Caco-2 (cell line): Measurements from ENCODE around the gene HOMER1. TPM values are rescaled to one million over a fixed set of nuclear protein-coding genes. Genes with fewer than 3 reads are reported as not detected.

Source experiments
- BruUV-seq: library from RNA; stranded (reverse); fragments of 400-500 nt; replicated peaks from 2 replicates; lab custom pipeline; 2021; lab: Mats Ljungman, UMichigan
- CTCF ChIA-PET: fragments of 300-600 bp; sonication (Branson Sonifier 250); formaldehyde crosslinking; loops from one replicate; lab custom pipeline; 2022; ENCODE audit warnings: antibody characterized with exemption; lab: Charles Lee
- POLR2A ChIA-PET: fragments of 300-600 bp; sonication (Branson Sonifier 250); formaldehyde crosslinking; loops from one replicate; lab custom pipeline; 2022; ENCODE audit warnings: antibody characterized with exemption; lab: Charles Lee
- DNase-seq, 2 experiments: peaks; one replicate each; pipeline versions ENCODE4 v3.0.0 to v3.0.0-alpha.2; 2020 to 2022
- H3K27me3 ChIP-seq: replicated peaks from 2 replicates; pipeline ENCODE4 v1.6.0; 2011; ENCODE audit warnings: low read length; ENCODE audit not compliant: control insufficient read depth, insufficient read depth
- H3K36me3 ChIP-seq: 2 replicates; pipeline ENCODE4 v1.5.1; 2011; ENCODE audit warnings: low read length; ENCODE audit not compliant: control insufficient read depth, insufficient read depth
- H3K4me1 ChIP-seq: fragments of 250-450 bp; sonication (Bioruptor Pico); 2 replicates; pipeline ENCODE4 v1.5.1; 2020; ENCODE audit warnings: mild to moderate bottlenecking
- H3K4me3 ChIP-seq: 2 replicates; pipeline ENCODE4 v1.5.1; 2011; ENCODE audit warnings: low read depth, mild to moderate bottlenecking, control low read depth, low read length
- H3K9me3 ChIP-seq: fragments of 250-450 bp; sonication (Bioruptor Pico); 2 replicates; pipeline ENCODE4 v1.5.1; 2020; ENCODE audit warnings: mild to moderate bottlenecking, moderate library complexity
- H3K27ac Mint-ChIP-seq: one replicate; pipeline ENCODE4 v1.8.0; 2022; ENCODE audit warnings: mixed read lengths; ENCODE audit not compliant: unreplicated experiment
- H3K27me3 Mint-ChIP-seq: one replicate; pipeline ENCODE4 v1.8.0; 2022; ENCODE audit warnings: mixed read lengths; ENCODE audit not compliant: insufficient read depth, unreplicated experiment
- H3K36me3 Mint-ChIP-seq: one replicate; pipeline ENCODE4 v1.8.0; 2022; ENCODE audit warnings: mild to moderate bottlenecking, mixed read lengths; ENCODE audit not compliant: insufficient read depth, unreplicated experiment
- H3K4me1 Mint-ChIP-seq: one replicate; pipeline ENCODE4 v1.8.0; 2022; ENCODE audit warnings: low read depth, mixed read lengths; ENCODE audit not compliant: unreplicated experiment
- H3K4me3 Mint-ChIP-seq: one replicate; pipeline ENCODE4 v1.8.0; 2022; ENCODE audit warnings: mild to moderate bottlenecking, moderate library complexity, mixed read lengths; ENCODE audit not compliant: unreplicated experiment
- H3K9me3 Mint-ChIP-seq: one replicate; pipeline ENCODE4 v1.8.0; 2022; ENCODE audit warnings: mixed read lengths; ENCODE audit not compliant: unreplicated experiment
- CTCF ChIP-seq, 2 experiments: fragments of 200-600 bp in 1 of 2; IDR thresholded peaks; 1 replicate in 1 of 2; 2 replicates in 1 of 2; pipeline versions ENCODE4 v1.5.1 to v1.8.0; 2011 to 2022; ENCODE audit warnings: antibody characterized with exemption in 1 of 2, control low read depth in 1 of 2, inconsistent platforms in 1 of 2, low read depth in 1 of 2, low read length in 1 of 2, mild to moderate bottlenecking in 1 of 2, moderate library complexity in 1 of 2; ENCODE audit not compliant: insufficient read depth in 1 of 2, severe bottlenecking in 1 of 2, unreplicated experiment in 1 of 2
- intact Hi-C: fragments of 100-400 bp; cut with micrococcal nuclease; formaldehyde crosslinking; loops from one replicate; pipeline ENCODE4 v1.10.0; 2022; ENCODE audit not compliant: unreplicated experiment
- total RNA-seq: library from RNA; stranded (reverse); gene quantifications from 2 replicates; pipeline ENCODE4 v1.2.3, GENCODE V29; 2022

Gene HOMER1
- total RNA-seq, 1 experiment from 2014 or later, result 22.2 TPM

GRCh38 chr5:79456890-79457583 is 56.9 kb downstream of the HOMER1 start:
- POLR2A ChIA-PET, result no interaction called here
- BruUV-seq, result no TSS peak
- H3K4me1 Mint-ChIP-seq, result no peaks in the 10 kb centered on the region
- H3K27me3 ChIP-seq, result no peaks in the 10 kb centered on the region
- no peaks in the 10 kb centered on the region for H3K36me3 ChIP-seq
- no peak for DNase-seq
- CTCF ChIA-PET, result no interaction called here
- H3K4me3 ChIP-seq, result no peak overlapping the region
- no peak overlapping the region for H3K4me3 Mint-ChIP-seq
- intact Hi-C loops, result no loop called here
- H3K27ac Mint-ChIP-seq, result no peak overlapping the region
- H3K4me1 ChIP-seq, result no peaks in the 10 kb centered on the region
- TF ChIP-seq CTCF (IDR thresholded peaks at IDR 0.05; ENCODE audit: insufficient read depth in 1 of 2, low read depth in 1 of 2, low read length in 1 of 2, severe bottlenecking in 1 of 2, unreplicated experiment in 1 of 2), result no peak
- H3K9me3 ChIP-seq, result no peaks in the 10 kb centered on the region
- H3K9me3 Mint-ChIP-seq, result no peaks in the 10 kb centered on the region
- H3K27me3 Mint-ChIP-seq, result no peaks in the 10 kb centered on the region
- H3K36me3 Mint-ChIP-seq, result no peaks in the 10 kb centered on the region

DNA sequence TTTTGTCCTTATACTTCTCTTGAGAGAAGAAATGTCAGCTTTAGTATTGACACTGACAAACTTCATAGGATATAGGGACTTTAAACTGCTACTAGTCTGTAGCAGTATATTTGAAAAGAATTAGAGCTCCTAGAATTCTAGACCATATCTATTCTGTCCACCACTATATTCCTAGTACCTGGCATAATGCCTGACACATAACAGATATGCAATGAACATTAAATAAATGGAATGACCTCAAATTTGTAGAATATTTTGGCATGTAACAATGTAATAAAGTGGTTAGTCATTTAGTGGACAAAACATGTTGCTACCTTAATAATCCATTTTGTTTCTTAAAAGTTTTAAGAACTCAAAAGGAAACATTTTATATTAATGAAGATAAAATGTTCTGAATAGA is 57.5 kb downstream of the HOMER1 start:
- ChIA-PET CTCF (no interaction called here), POLR2A (no interaction called here)
- Mint-ChIP-seq H3K4me1 (no peaks in the 10 kb centered on the region), H3K36me3 (no peaks in the 10 kb centered on the region), H3K27ac (no peak overlapping the region), H3K4me3 (no peak overlapping the region), H3K9me3 (no peaks in the 10 kb centered on the region), H3K27me3 (no peaks in the 10 kb centered on the region)
- DNase-seq, result no peak
- H3K27me3 ChIP-seq, result no peaks in the 10 kb centered on the region
- no TSS peak for BruUV-seq
- no peaks in the 10 kb centered on the region for H3K4me1 ChIP-seq
- H3K4me3 ChIP-seq, result no peak overlapping the region
- intact Hi-C loops, result no loop called here
- no peaks in the 10 kb centered on the region for H3K36me3 ChIP-seq
- no peaks in the 10 kb centered on the region for H3K9me3 ChIP-seq
- no peak for TF ChIP-seq CTCF (IDR thresholded peaks at IDR 0.05; ENCODE audit: insufficient read depth in 1 of 2, low read depth in 1 of 2, low read length in 1 of 2, severe bottlenecking in 1 of 2, unreplicated experiment in 1 of 2)

- Mint-ChIP-seq H3K36me3 (no peaks in the 10 kb centered on the region), H3K4me3 (no peak overlapping the region), H3K4me1 (no peaks in the 10 kb centered on the region), H3K27me3 (no peaks in the 10 kb centered on the region), H3K9me3 (no peaks in the 10 kb centered on the region), H3K27ac (no peak overlapping the region)
- H3K4me3 ChIP-seq, result no peak overlapping the region
- no peaks in the 10 kb centered on the region for H3K9me3 ChIP-seq
- no peaks in the 10 kb centered on the region; the same call in 1 of the 2 replicates for H3K36me3 ChIP-seq
- POLR2A ChIA-PET, result no interaction called here
- CTCF ChIA-PET, result no interaction called here
- H3K4me1 ChIP-seq, result no peaks in the 10 kb centered on the region
- no TSS peak for BruUV-seq
- TF ChIP-seq CTCF (IDR thresholded peaks at IDR 0.05; ENCODE audit: insufficient read depth in 1 of 2, low read depth in 1 of 2, low read length in 1 of 2, severe bottlenecking in 1 of 2, unreplicated experiment in 1 of 2), result no peak
- no peaks in the 10 kb centered on the region for H3K27me3 ChIP-seq
- intact Hi-C loops, result no loop called here
- DNase-seq, result no peak
These were observed 59.9 kb downstream of the HOMER1 start for GRCh38 chr5:79454043-79454442.
